Measurements from ENCODE around the gene IPCEF1. TPM values are rescaled to one million over a fixed set of nuclear protein-coding genes. Genes with fewer than 3 reads are reported as not detected.
"Not testable (repeated sequence)": the region's sequence is repeated elsewhere in the genome, so short reads cannot be mapped to it uniquely, and the experiment has no call there.

IPCEF1 gene
- total RNA-seq, 1 donor: 0.36 TPM

GRCh38 chr6:154179434-154179833 is 177.2 kb downstream of the IPCEF1 start:
- no peaks in the 10 kb centered on the region for H3K9me3 ChIP-seq (ENCODE audit: low read depth, low read length)
- H3K27ac ChIP-seq (ENCODE audit: low read depth, low read length): no peak overlapping the region
- no peaks in the 10 kb centered on the region for H4K20me1 ChIP-seq (ENCODE audit: insufficient read depth, low read length)
- DNase-seq (ENCODE audit: insufficient read length, low spot score, missing footprints): no peak
- H3K4me3 ChIP-seq (ENCODE audit: insufficient read depth, low read length): no peak overlapping the region
- no peak overlapping the region for H3K4me2 ChIP-seq (ENCODE audit: insufficient read depth, low read length)
- H2AFZ ChIP-seq (ENCODE audit: low read length): no peak overlapping the region
- TF ChIP-seq, protein P1, sequence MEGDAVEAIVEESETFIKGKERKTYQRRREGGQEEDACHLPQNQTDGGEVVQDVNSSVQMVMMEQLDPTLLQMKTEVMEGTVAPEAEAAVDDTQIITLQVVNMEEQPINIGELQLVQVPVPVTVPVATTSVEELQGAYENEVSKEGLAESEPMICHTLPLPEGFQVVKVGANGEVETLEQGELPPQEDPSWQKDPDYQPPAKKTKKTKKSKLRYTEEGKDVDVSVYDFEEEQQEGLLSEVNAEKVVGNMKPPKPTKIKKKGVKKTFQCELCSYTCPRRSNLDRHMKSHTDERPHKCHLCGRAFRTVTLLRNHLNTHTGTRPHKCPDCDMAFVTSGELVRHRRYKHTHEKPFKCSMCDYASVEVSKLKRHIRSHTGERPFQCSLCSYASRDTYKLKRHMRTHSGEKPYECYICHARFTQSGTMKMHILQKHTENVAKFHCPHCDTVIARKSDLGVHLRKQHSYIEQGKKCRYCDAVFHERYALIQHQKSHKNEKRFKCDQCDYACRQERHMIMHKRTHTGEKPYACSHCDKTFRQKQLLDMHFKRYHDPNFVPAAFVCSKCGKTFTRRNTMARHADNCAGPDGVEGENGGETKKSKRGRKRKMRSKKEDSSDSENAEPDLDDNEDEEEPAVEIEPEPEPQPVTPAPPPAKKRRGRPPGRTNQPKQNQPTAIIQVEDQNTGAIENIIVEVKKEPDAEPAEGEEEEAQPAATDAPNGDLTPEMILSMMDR (IDR thresholded peaks at IDR 0.05; ENCODE audit: extremely low read depth, low read depth, low read length): no peak
- no peaks in the 10 kb centered on the region for H3K27me3 ChIP-seq (ENCODE audit: insufficient read depth, low read length)
- no peaks in the 10 kb centered on the region for H3K36me3 ChIP-seq (ENCODE audit: insufficient read depth, low read length)
- H3K4me1 ChIP-seq (ENCODE audit: insufficient read depth, low read length): no peaks in the 10 kb centered on the region
- no peaks in the 10 kb centered on the region for H3K79me2 ChIP-seq (ENCODE audit: insufficient read depth, low read length)

GRCh38 chr6:154172393-154172792 is 184.2 kb downstream of the IPCEF1 start:
- H3K27ac ChIP-seq (ENCODE audit: low read depth, low read length); H2AFZ ChIP-seq (ENCODE audit: low read length); H3K4me1 ChIP-seq (ENCODE audit: insufficient read depth, low read length); H3K4me3 ChIP-seq (ENCODE audit: insufficient read depth, low read length); H3K36me3 ChIP-seq (ENCODE audit: insufficient read depth, low read length); H3K79me2 ChIP-seq (ENCODE audit: insufficient read depth, low read length); DNase-seq (ENCODE audit: insufficient read length, low spot score, missing footprints); H3K4me2 ChIP-seq (ENCODE audit: insufficient read depth, low read length); H3K9me3 ChIP-seq (ENCODE audit: low read depth, low read length); H4K20me1 ChIP-seq (ENCODE audit: insufficient read depth, low read length); H3K27me3 ChIP-seq (ENCODE audit: insufficient read depth, low read length): not testable (repeated sequence)

- Histone ChIP-seq H3K4me3 (ENCODE audit: insufficient read depth, low read length) (no peak overlapping the region), H4K20me1 (ENCODE audit: insufficient read depth, low read length) (no peaks in the 10 kb centered on the region), H3K4me1 (ENCODE audit: insufficient read depth, low read length) (no peaks in the 10 kb centered on the region), H3K79me2 (ENCODE audit: insufficient read depth, low read length) (no peaks in the 10 kb centered on the region), H3K36me3 (ENCODE audit: insufficient read depth, low read length) (no peaks in the 10 kb centered on the region), H3K27me3 (ENCODE audit: insufficient read depth, low read length) (no peaks in the 10 kb centered on the region), H3K27ac (ENCODE audit: low read depth, low read length) (no peak overlapping the region), H3K9me3 (ENCODE audit: low read depth, low read length) (no peaks in the 10 kb centered on the region), H2AFZ (ENCODE audit: low read length) (no peak overlapping the region), H3K4me2 (ENCODE audit: insufficient read depth, low read length) (no peak overlapping the region)
- no peak for DNase-seq (ENCODE audit: insufficient read length, low spot score, missing footprints)
- TF ChIP-seq, protein P1 (IDR thresholded peaks at IDR 0.05; ENCODE audit: extremely low read depth, low read depth, low read length): no peak
Observed at GRCh38 chr6:154170106-154170505, 186.5 kb downstream of the IPCEF1 start.

- TF ChIP-seq, protein P1 (IDR thresholded peaks at IDR 0.05; ENCODE audit: extremely low read depth, low read depth, low read length): no peak
- no peaks in the 10 kb centered on the region for H3K36me3 ChIP-seq (ENCODE audit: insufficient read depth, low read length)
- H3K79me2 ChIP-seq (ENCODE audit: insufficient read depth, low read length): no peaks in the 10 kb centered on the region
- H4K20me1 ChIP-seq (ENCODE audit: insufficient read depth, low read length): no peaks in the 10 kb centered on the region
- no peak overlapping the region for H3K4me2 ChIP-seq (ENCODE audit: insufficient read depth, low read length)
- H3K4me1 ChIP-seq (ENCODE audit: insufficient read depth, low read length): peaks cover 3% of the 10 kb centered on the region
- no peaks in the 10 kb centered on the region for H3K27me3 ChIP-seq (ENCODE audit: insufficient read depth, low read length)
- H3K27ac ChIP-seq (ENCODE audit: low read depth, low read length): no peak overlapping the region
- H3K9me3 ChIP-seq (ENCODE audit: low read depth, low read length): no peaks in the 10 kb centered on the region
- H3K4me3 ChIP-seq (ENCODE audit: insufficient read depth, low read length): no peak overlapping the region
- H2AFZ ChIP-seq (ENCODE audit: low read length): no peak overlapping the region
- no peak for DNase-seq (ENCODE audit: insufficient read length, low spot score, missing footprints)
Observed at GRCh38 chr6:154169193-154169847, 187.3 kb downstream of the IPCEF1 start.

All from osteoblast (primary cell).